GM18519 (cell line): Measurements from ENCODE around the gene ATG7.

Experiments used
- ATAC-seq: cut with Tn5 transposase; IDR thresholded peaks from one replicate; pipeline ENCODE4 v1.9.1; 2021; ENCODE audit warnings: mild to moderate bottlenecking, moderate library complexity; ENCODE audit not compliant: unreplicated experiment, low FRiP score

ATG7 gene

GRCh38 chr3:11600501-11601282 is 328.5 kb downstream of the ATG7 start:
- ATAC-seq, result no peak

GRCh38 chr3:11601446-11602238 is 329.4 kb downstream of the ATG7 start:
- peak; percentile 75 for ATAC-seq

GRCh38 chr3:11602239-11602840 is 330.1 kb downstream of the ATG7 start:
- ATAC-seq, result no peak

GRCh38 chr3:11602886-11603527 is 330.8 kb downstream of the ATG7 start:
- no peak for ATAC-seq

GRCh38 chr3:11603628-11604027 is 331.4 kb downstream of the ATG7 start:
- ATAC-seq, result no peak

GRCh38 chr3:11604139-11604892 is 332.1 kb downstream of the ATG7 start:
- no peak for ATAC-seq

GRCh38 chr3:11605398-11605797 is 333.2 kb downstream of the ATG7 start:
- ATAC-seq, result no peak

- ATAC-seq, result no peak
Measured at GRCh38 chr3:11606090-11606784, 334.0 kb downstream of the ATG7 start.

GRCh38 chr3:11606865-11607440 is 334.8 kb downstream of the ATG7 start:
- ATAC-seq, result no peak
